GM18858 (cell line): ENCODE results near the gene ZFAND5.

Experiments
- ATAC-seq: cut with Tn5 transposase; IDR thresholded peaks from one replicate; pipeline ENCODE4 v1.9.1; 2021; ENCODE audit not compliant: unreplicated experiment

ZFAND5 gene

DNA sequence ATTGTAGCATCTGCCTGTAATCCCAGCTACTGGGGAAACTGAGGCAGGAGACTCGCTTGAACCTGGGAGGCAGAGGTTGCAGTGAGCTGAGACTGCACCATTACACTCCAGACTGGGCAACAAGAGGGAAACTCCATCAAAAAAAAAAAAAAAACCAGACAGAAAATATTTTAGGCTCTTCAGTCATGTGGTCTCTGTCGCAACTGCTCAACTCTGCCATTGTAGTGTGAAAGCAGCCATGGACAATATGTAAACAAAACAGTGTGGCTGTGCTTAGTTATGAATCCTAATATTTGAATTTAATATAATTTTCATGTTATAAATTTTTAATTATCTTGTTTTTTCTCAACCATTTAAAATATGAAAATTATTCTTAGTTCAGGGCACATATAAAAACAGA is 38.4 kb downstream of the ZFAND5 start:
- ATAC-seq, result no peak

DNA sequence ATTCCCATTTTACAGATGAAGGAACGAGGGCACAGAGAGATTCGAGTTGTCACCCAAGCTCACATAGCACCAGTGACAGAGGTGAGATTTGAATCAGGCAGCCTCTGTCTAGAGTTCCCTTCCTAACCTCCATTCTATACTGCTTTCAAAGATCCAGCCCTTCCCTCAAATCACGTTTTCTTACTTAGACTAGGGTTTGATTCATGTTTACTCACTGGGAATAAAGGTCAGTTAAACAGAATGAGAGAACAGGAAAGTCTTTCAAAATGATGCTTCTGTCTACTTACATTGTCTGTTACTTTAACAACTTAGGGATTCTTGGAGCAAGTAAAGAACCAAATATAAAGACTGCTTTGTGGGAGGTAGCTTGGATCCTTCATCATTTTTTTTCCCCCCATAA is 40.0 kb downstream of the ZFAND5 start:
- ATAC-seq, result no peak

DNA sequence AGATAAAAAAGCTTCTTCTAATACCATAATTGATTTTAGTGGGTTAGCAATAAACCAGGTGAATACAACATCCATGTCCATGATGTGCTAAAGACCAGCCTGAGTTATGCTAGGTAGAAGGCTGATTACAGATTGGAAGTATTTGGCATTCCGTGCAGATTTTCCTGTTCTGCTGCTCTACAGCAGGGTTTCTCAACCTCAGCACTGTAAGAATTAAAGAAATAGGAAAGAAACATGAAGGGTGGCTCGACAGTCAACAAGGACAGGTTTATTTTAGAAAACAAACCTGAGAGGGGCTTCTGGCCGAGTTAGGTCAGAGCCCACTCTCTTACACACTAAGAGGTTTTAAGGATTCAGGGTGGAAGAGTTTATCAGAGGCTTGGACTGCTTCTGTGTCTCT is 42.3 kb downstream of the ZFAND5 start:
- no peak for ATAC-seq

DNA sequence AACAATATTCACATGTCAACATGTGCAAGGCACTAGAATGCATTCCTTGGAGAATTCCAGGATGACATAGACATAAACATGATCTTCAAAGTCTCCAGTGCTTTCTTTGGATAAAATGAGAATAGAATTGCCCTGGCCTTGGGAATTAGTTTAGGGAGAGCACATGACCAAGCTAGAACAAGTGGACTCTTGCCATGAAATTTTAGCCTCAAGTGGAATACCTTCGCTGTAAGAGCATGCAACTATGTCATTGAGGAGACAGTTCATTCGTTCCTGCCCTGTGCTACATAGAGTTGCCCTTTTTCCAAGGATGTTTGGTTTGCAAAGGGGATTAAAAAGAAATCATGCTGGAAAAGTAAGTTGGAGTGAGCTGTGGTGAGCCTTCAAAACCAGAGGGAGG is 42.7 kb downstream of the ZFAND5 start:
- no peak for ATAC-seq

DNA sequence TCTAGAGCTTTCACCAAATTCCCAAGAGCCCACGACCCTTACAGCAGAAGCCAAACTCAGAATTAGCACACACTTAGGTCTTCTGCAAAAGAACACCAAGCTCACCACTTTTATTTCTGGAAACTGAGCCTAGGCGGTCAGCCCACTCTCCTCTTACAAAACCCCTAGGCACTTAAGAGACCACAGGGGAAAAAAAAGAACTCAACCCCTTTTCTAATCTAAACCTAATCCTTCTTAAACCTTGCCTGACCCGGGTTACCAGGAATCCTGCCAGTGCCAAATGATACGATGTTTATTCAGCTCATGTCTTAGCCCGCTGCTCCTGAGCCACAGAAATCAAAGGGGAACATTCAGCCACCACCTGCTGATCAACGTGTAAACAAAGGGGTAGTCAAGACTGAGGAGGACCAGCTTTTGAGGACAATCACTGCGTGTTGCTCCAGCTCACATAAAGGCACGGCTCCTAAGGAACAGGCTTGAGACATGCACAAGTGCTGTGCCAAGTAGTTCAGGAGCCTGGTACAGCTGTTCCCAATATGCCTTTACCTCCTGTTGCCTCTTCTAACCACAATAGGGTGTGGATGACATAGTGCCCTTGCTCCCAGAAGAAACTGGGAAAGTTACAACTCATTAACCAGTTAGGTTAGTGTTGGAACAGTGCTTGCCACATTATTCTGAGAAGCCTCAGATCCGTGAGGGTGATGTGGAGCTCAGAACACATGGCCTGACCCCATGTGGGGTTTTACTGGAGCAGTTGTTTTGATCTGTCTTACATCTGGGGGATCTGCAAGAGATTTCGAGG is 49.3 kb downstream of the ZFAND5 start:
- no peak for ATAC-seq

DNA sequence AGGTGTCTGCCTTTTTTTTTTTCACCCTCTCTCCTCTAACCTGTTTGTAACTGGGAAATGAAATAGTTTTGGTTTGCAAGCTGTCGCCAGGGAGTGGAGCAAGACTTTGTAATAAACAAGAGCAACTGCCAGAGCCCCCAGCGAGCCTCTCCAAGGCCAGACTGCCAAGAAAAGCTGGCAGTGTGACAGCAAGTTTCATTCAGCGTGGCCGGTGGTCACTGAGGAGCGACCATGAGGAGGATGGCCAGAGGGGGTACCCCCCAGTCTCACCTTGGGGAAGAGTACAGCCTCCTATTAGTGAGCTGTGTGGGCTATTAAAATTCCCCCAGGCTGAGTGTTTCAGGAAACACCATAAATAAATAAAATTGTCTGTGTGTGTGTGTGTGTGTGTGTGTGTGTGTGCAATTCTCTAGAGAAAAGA is 49.9 kb downstream of the ZFAND5 start:
- no peak for ATAC-seq

DNA sequence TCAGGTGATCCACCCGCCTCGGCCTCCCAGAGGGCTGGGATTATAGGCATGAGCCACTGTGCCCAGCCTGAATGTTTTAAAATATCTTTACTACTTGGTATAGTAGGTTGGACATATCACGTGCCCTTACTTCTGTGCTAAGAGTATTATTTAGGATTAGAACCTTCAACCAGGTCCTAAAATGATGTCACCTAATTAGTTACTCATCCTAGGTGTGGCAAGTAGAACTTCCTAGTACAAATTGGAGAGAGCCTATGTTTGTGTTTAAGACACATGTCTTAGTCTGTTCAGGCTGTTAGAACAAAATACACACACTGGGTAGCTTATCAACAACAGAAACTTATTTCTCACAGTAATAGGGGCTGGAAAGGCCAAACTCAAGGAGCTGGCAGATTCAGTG is 51.5 kb downstream of the ZFAND5 start:
- ATAC-seq, result no peak

DNA sequence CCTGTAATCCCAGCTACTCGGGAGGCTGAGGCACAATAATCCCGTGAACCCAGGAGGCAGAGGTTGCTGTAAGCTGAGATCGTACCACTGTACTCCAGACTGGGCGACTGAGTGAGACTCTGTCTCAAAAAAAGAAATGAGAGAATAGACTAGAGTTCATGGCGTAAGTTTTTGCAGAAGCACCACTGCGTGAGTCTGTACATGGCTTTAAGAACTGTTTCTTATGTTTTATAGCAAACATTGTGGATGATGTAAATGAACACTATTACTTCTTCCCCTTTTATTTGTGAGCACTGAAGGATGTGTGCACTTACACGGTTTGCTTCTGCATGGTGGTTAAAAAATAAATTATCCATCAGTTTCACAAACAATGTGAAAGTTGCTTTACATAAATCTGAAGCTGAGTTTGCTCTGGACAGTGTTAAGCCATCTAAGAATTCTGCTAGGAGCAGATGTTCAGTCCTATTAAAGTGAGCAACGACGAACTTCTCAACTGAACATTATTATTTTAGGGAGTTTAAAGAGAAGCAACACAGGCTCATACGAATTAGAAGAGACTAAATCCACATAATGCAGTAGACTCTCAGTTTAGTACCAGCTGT is 52.5 kb downstream of the ZFAND5 start:
- ATAC-seq, result no peak

DNA sequence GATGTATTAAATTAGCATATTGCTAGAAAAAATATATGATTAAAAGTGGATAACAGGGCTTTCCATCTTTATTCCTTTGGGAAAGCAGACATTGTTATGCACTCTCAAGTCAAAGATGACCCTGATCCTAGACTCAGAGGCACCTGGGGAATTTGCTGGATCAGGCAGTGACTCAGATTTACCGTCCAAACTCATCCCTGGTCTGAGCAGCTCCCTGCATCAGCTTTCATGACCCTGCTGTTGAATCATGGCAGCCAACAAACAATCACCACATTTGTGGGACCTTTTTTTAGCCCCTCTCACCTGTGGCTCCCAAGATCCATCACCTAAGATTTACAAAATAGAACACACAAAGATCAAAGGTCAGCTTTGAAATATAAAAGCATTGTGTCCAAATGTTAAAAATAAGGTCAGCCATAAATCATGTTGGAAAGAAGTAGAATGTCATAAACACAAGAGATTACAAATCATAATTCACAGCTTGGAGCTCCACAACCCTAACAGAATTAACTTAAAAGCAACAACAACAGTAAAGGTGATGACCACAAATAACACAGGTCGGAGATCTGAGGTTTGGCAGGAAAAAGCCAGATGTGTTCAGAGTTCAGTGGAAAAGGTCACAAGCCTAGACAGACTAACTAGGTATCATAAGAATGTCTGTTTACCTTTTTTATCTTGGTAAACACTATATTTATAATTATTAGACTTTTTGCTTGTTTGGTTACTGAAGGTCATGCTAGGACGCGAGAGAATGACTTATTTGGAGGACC is 55.5 kb downstream of the ZFAND5 start:
- ATAC-seq, result no peak

DNA sequence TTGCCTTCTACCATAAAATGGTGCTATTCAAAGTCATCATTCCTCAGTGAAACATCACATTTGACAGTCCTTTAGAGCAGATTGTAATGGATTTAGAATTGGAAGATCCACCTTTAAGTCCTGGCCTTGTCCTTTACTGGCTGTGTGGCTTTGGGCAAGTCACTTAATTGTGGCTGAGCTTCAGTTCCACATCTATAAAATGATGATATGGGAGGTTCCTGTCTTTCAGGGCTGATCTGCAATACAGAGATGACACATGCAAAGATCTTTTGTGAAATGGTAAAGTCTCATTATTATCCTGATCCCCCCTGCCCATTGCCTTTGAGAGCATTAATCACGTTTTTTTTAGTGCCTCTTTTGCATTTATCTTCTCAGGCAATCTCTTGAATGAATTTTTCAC is 58.2 kb downstream of the ZFAND5 start:
- ATAC-seq, result no peak

DNA sequence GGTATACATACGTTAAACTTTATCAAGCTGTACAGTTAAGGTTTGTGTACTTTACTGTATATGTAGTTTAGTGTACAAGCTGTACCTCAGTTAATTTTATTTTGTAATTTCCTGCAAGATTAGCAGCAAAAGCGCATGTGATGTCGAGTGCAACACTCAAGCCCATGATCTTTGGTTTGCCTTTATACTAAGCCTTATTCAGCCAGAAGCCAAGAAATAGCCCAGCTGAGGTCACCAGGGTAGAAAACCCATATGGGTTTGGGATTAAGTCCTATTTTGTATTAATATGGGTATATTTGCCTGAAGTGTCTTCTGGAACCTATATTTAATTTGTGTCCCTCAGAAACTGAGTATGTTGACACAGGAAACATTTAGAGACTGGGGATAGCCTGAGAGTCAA is 59.3 kb downstream of the ZFAND5 start:
- no peak for ATAC-seq

DNA sequence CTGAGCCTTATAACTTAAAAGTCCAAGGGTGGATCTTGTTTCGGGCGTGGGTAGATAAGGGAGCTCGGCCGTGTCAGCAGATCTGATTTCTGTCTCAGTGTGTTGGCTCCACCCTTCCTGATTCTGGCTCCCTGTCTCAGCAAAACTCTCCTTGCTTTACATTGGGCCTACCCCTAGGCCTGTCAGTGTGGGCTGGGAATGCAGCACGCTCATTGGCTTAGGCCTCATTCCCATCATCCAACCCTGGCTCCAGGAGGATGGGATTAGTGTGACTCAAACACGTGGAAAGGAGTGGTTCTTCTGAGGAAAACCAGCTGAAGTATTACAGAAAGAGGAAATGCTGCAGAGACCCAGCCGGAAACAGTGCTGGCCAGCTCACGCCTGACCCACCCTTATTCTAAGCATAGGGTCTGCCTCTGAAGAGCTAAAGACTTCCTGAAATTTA is 59.9 kb downstream of the ZFAND5 start:
- ATAC-seq, result peak; percentile 71

DNA sequence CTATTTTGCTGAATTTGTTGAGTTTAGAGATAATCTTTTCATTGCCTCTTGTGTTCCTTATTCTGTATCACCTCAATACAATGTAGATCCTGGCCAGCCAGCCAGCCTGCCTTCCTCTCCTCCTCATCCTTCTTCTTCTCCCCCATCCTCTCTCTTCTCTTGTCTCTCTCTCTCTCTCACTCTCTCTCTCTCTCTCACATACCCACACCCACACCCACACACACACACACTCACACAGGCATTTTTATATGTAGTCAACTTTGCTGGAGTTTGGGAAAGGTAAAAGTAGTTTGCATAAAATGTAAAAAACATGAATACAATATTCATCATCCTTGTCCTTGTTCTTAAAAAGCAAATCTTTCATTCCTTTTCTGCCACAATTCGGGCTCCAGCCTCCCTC is 60.5 kb downstream of the ZFAND5 start:
- no peak for ATAC-seq
